IMR-90 (cell line): ENCODE measurements around the gene MGST2.
"Not testable (repeated sequence)": the region's sequence is repeated elsewhere in the genome, so short reads cannot be mapped to it uniquely, and the experiment has no call there.

Experiments
- MAZ ChIP-seq: IDR thresholded peaks from 2 replicates; pipeline ENCODE4 v1.6.1; 2012; ENCODE audit warnings: low read depth, mild to moderate bottlenecking, low read length, improper control_type of control experiment, moderate library complexity, borderline replicate concordance
- MXI1 ChIP-seq: IDR thresholded peaks from 2 replicates; pipeline ENCODE4 v1.6.1; 2012; ENCODE audit warnings: low read depth, mild to moderate bottlenecking, low read length, moderate library complexity, borderline replicate concordance
- RFX5 ChIP-seq: IDR thresholded peaks from 2 replicates; pipeline ENCODE4 v1.8.0; 2012; ENCODE audit warnings: low read depth, mild to moderate bottlenecking, low read length, moderate library complexity
- SMC3 ChIP-seq: fragments of 150-350 bp; IDR thresholded peaks from 2 replicates; pipeline ENCODE4 v1.6.1; 2016; ENCODE audit warnings: low read depth, mild to moderate bottlenecking, antibody characterized with exemption, low read length, moderate library complexity
- TF ChIP-seq, protein P1 (sequence below): conservative IDR thresholded peaks from 2 replicates; pipeline ENCODE4 v1.5.1; 2012; ENCODE audit warnings: mild to moderate bottlenecking, low read depth, low read length, improper control_type of control experiment
- TF ChIP-seq, protein P2 (sequence below): fragments of 150-350 bp; IDR thresholded peaks from 2 replicates; pipeline ENCODE4 v1.6.1; 2016; ENCODE audit warnings: low read depth, mild to moderate bottlenecking, low read length, moderate library complexity, borderline replicate concordance

DNA sequence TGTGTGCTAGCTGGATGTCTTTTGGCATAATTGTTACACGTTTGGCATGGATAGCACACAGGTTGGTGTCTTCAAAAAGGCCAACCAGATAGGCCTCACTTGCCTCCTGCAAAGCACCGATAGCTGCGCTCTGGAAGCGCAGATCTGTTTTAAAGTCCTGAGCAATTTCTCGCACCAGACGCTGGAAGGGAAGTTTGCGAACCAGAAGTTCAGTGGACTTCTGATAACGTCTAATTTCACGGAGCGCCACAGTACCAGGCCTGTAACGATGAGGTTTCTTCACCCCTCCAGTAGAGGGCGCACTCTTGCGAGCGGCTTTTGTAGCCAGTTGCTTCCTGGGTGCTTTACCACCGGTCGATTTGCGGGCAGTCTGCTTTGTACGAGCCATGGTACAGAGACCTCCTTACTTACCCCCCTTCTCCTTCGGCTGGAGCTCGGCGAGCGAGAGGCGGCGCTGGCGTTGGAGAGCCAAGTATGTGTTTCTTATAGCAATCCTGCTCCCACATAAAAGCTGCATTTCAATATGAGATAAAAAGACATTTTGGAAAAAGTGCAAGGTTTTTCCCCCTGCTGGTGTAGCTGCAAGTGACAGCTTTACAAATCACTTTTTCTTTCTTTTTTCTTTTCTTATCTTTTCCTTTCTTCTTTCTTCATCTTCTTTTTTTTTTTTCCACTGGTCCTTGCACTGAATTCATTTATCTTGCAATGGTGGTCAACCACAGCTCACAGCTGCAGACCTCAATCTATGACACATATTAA lies 32.7 kb downstream of the MGST2 start:
- TF ChIP-seq, protein P1, sequence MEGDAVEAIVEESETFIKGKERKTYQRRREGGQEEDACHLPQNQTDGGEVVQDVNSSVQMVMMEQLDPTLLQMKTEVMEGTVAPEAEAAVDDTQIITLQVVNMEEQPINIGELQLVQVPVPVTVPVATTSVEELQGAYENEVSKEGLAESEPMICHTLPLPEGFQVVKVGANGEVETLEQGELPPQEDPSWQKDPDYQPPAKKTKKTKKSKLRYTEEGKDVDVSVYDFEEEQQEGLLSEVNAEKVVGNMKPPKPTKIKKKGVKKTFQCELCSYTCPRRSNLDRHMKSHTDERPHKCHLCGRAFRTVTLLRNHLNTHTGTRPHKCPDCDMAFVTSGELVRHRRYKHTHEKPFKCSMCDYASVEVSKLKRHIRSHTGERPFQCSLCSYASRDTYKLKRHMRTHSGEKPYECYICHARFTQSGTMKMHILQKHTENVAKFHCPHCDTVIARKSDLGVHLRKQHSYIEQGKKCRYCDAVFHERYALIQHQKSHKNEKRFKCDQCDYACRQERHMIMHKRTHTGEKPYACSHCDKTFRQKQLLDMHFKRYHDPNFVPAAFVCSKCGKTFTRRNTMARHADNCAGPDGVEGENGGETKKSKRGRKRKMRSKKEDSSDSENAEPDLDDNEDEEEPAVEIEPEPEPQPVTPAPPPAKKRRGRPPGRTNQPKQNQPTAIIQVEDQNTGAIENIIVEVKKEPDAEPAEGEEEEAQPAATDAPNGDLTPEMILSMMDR: not testable (repeated sequence)
- TF ChIP-seq RFX5, SMC3, MAZ, MXI1: not testable (repeated sequence)
- TF ChIP-seq, protein P2, sequence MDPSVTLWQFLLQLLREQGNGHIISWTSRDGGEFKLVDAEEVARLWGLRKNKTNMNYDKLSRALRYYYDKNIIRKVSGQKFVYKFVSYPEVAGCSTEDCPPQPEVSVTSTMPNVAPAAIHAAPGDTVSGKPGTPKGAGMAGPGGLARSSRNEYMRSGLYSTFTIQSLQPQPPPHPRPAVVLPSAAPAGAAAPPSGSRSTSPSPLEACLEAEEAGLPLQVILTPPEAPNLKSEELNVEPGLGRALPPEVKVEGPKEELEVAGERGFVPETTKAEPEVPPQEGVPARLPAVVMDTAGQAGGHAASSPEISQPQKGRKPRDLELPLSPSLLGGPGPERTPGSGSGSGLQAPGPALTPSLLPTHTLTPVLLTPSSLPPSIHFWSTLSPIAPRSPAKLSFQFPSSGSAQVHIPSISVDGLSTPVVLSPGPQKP: not testable (repeated sequence)
